LNCAP (cell line): ENCODE measurements around the gene FDXR.

ENCODE experiments used
- TF ChIP-seq, protein P1 (sequence below): fragments of 450-650 bp; IDR thresholded peaks from 2 replicates; pipeline ENCODE4 v1.5.1; 2017; ENCODE audit warnings: mild to moderate bottlenecking

The FDXR gene

DNA sequence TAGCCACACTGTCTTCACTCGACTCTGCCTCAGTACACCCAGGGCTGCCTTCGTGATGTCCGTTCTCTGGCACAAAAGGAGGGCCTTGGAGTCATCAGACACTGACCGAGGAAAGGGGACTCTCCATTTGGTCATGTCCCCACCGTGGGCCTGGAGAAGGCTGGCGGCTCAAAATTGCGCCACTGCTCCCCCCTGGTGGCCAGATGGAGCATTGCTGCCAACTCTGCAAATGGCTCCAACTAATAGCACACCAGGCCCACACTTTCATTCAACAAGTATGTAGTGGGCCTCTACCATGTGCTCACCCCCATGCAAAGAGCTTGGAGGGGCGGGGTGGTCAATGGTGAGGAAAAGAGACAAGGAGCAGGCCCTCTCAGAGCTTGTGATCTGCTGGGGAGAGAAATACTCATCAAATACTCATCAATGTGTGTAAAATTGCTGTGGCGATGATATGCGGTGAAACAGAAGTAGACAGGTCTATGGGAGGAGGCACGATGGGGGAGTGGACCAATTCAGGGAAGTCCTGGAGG lies 7.9 kb downstream of the FDXR start:
- TF ChIP-seq, protein P1, sequence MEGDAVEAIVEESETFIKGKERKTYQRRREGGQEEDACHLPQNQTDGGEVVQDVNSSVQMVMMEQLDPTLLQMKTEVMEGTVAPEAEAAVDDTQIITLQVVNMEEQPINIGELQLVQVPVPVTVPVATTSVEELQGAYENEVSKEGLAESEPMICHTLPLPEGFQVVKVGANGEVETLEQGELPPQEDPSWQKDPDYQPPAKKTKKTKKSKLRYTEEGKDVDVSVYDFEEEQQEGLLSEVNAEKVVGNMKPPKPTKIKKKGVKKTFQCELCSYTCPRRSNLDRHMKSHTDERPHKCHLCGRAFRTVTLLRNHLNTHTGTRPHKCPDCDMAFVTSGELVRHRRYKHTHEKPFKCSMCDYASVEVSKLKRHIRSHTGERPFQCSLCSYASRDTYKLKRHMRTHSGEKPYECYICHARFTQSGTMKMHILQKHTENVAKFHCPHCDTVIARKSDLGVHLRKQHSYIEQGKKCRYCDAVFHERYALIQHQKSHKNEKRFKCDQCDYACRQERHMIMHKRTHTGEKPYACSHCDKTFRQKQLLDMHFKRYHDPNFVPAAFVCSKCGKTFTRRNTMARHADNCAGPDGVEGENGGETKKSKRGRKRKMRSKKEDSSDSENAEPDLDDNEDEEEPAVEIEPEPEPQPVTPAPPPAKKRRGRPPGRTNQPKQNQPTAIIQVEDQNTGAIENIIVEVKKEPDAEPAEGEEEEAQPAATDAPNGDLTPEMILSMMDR, result peak; percentile 93

DNA sequence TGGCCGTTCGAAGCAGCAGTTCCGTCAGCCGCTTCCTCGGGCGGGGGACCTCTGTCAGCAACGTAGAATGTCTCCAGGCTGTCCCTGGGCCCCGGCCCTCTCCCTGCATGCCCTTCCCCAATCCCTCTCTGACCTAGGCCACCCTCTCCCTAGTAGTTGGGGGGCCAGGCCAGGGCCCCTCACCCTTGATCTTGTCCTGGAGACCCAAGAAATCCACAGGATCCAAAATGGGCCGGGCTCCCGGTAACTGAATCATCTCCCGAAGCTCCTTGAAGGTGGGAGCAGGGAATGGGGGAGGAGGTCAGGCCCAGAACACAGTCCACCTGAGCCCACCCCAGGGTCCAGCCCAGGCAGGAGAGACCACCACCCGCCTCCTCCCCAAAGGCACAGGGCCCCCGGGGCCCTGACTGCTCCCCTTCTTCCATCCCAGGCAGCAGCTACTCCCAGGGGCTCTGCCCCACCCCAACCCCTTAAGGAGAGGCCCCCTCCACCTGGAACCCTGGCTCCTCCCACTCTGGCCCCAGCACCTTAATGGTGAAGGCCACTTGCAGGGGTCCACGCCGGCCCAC lies 8.4 kb downstream of the FDXR start:
- TF ChIP-seq, protein P1, result no peak

DNA sequence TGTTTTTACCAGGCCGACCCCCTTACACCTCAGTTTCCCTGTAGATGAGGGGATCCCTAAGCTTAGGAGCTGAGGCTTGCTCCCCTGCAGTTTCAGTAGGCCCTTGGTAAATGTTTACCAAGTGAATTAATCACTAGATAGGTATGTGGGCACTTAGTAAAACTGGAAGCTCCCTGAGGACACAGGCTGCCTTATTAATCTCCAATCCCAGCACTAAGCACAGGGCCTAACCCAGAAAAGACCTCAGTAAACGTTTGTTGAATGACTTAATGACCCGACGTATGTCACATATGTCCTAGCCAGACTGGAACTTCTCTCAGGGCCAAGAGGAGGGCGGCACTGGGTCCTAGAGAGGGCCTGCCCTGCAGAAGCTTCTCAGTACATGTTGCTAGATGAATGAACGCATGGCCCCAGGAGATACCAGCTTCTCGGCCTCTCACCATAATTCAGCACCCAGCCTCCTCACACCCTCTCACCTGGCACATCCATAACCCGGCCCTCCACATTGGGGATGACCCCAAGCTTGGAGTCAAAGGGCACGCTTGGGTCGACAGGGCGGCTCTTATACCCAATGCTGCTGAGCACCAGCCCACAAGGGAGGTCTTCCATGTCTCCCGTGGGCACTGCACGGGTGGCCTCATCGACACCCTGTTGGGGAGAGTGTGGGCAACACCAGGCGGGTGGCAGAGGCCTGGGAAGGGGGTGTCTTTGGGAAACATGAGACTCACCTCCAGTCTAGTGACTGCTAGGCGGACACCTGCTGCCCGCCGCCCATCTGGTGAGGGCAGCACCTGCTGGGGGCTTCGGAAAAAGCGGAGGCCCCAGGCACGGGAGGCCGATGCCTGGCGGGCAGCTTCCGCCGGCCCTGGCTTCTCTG lies 9.1 kb downstream of the FDXR start:
- TF ChIP-seq, protein P1, result no peak

DNA sequence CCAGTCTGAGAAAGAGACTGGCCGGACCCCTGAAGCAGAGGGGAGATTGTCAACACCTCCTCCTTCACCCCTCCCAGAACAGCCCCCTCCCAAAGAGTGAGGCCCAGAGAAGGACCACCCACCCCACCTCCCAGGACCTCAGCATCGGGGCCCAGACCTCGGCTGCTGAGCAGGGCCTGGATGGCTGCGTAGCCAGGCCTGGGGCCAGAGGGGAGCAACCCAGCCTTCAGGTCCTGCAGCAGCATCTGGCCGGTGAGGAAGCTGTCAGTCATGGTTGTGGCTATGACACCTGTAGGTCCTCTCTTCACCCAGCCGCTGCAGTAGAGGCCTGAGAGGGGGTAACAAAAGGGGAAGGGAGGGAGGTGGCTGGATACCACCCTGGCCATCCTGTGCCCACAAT lies 9.9 kb downstream of the FDXR start:
- TF ChIP-seq, protein P1, result no peak

DNA sequence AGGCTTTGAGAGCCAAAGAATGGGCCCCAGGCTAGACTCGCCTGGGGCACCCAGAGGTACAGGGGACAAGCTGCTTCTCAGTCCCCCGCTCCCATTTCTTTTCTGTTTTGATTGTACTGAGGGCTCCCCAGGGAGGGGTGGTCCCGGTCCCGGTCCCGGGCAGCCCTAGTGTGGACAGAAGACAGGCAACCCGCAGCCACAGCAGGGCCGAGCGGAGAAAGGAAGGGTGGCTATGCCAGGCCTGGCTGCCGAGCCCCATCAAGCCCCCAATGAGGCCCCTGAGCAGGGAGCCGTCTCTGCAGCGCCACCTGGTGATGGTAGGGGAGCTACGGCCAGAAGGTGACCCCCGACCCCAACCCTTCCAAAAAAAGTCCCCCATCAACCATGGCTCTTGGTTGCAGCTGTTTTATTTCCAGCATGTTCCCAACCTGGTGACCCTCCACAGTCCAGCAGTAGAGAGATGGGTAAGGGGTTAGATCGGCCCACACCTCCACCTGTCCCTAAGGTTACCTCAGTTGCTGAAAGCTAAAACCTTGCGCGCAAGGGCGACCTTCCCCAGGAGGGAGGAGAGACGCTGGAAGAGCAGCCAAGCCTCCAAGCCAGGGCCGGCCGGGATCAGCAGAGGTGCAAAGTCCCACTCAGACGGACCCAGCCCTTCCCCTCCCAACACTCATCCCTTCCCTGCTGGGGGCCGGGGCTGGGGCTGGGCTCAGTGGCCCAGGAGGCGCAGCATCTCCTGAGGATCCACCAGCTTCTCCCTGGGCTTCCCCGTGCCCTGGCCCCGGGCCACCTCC lies 10.5 kb downstream of the FDXR start:
- TF ChIP-seq, protein P1, result peak; percentile 77

DNA sequence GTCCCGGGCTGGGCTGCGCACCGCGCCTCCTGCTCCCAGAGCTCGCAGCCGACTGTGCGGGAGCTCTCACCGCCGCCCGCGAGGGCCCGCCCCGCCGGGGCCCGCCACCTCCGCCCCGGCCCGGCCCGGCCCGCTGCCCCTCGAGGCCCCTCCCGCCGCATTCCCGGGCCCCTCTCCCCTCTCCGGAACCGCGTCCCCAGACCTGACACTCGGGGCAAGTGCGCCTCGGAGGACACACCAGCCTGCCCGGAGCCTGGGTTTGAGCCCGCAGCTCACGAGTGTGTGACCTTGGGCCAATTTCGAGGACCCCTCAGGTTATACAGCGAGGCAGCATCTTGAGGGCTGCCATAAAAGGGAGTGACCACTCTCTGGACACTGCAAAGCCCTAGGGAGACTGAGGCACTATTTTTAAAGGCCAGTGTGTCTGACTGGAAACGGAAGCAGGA lies 11.1 kb downstream of the FDXR start:
- TF ChIP-seq, protein P1, result no peak

DNA sequence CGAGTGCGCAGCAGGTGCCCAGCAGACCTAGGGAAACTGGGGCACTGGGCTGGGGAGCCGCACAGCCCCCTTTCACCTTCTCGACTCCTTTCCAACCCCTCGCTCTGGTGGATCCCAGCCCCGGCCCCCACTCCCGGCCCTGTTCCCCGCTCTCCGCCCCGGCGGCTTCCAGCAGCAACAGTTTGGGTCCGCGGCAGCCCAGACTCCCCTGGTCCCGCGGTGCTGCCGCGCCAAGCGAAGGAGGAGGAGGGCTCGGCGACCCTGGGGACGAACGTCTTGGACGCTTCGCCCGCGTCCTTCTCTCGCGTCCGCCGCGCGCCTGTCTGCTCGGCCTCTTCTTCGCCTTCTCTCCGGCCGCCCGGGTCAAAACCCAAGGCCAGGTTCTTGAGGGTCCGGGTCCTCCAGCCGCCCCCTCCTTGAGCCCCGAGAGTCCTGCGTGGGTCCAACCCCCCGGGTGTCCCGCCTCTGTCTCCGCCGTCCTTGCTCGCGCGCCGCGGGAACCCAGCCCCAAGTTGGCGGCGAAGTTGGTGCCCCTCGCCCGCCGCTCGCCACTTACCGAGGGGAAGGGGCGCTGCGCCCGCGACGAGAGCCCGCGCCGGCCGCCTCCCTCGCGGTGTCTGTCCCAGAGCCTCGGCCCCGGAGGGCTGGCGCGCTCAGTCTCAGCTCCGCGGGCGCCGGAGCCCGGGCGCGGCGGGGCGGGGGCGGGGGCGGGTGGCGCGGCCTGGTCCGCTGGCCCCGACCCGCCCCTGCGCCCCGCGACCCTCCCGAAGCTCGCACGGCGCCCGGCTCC lies 11.7 kb downstream of the FDXR start:
- TF ChIP-seq, protein P1, result no peak
